ENCODE measurements around the gene RNF130.

RNF130 gene, protein sequence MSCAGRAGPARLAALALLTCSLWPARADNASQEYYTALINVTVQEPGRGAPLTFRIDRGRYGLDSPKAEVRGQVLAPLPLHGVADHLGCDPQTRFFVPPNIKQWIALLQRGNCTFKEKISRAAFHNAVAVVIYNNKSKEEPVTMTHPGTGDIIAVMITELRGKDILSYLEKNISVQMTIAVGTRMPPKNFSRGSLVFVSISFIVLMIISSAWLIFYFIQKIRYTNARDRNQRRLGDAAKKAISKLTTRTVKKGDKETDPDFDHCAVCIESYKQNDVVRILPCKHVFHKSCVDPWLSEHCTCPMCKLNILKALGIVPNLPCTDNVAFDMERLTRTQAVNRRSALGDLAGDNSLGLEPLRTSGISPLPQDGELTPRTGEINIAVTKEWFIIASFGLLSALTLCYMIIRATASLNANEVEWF

GRCh38 chr5:180071531-180072255 is at the start of gene RNF130:
TSS of gene RNF130 (minus strand) at chr5:180071759. CDS start at chr5:180071702, 57 bp downstream.
- TF ChIP-seq, protein P1, sequence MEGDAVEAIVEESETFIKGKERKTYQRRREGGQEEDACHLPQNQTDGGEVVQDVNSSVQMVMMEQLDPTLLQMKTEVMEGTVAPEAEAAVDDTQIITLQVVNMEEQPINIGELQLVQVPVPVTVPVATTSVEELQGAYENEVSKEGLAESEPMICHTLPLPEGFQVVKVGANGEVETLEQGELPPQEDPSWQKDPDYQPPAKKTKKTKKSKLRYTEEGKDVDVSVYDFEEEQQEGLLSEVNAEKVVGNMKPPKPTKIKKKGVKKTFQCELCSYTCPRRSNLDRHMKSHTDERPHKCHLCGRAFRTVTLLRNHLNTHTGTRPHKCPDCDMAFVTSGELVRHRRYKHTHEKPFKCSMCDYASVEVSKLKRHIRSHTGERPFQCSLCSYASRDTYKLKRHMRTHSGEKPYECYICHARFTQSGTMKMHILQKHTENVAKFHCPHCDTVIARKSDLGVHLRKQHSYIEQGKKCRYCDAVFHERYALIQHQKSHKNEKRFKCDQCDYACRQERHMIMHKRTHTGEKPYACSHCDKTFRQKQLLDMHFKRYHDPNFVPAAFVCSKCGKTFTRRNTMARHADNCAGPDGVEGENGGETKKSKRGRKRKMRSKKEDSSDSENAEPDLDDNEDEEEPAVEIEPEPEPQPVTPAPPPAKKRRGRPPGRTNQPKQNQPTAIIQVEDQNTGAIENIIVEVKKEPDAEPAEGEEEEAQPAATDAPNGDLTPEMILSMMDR (IDR thresholded peaks at IDR 0.05; ENCODE audit: extremely low read depth, missing control alignments), result no peak
- peak; percentile 85 for DNase-seq (ENCODE audit: low spot score)

DNA sequence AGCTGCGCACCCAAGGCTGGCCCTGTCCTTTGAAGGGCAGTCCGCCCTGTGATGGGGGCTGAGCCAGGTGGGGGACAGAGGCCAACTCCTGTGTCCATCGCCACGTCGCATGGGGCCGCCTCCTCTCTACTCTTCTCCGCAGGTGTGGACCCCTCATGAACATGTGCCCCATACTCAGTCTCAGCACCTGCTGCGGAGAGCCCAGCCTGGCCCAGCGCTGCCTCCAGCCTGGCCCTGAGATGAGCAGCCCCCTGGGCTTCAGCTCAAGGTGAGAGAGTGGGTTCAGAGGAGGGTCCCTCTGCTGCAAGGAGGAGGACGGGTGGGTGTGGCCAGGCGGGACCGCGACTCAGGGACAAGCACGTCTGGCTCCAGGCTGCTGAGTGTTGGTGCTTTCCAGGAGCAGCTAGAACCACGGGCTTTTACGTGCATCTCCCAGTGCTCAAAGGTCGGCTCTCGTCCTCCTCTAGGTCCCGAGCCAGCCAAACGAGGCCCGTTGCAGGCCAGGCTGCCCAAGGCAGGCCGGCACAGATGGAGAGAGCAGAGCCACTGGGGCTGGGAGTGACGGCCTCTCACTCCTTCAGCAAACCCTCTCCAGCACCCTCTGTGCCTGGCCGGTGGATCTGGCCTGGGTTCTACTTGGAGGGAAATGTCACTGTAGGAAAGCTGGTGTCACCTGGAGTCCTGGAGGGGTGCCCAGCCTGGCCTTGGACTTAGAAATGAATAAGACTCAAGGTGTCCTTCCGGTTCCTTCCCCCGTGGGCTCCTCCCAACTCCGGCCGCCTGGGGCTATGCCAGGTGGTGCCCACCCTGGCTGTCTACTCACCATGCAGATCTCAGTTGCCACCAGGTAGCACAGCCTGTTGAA is 48.9 kb upstream of the RNF130 start:
- TF ChIP-seq, protein P1 (IDR thresholded peaks at IDR 0.05; ENCODE audit: extremely low read depth, missing control alignments), result no peak
- peak; percentile 11 for DNase-seq (ENCODE audit: low spot score)

- peak; percentile 7 for DNase-seq (ENCODE audit: low spot score)
- TF ChIP-seq, protein P1 (IDR thresholded peaks at IDR 0.05; ENCODE audit: extremely low read depth, missing control alignments), result no peak
Measured at GRCh38 chr5:180119903-180120236, 48.3 kb upstream of the RNF130 start.

DNA sequence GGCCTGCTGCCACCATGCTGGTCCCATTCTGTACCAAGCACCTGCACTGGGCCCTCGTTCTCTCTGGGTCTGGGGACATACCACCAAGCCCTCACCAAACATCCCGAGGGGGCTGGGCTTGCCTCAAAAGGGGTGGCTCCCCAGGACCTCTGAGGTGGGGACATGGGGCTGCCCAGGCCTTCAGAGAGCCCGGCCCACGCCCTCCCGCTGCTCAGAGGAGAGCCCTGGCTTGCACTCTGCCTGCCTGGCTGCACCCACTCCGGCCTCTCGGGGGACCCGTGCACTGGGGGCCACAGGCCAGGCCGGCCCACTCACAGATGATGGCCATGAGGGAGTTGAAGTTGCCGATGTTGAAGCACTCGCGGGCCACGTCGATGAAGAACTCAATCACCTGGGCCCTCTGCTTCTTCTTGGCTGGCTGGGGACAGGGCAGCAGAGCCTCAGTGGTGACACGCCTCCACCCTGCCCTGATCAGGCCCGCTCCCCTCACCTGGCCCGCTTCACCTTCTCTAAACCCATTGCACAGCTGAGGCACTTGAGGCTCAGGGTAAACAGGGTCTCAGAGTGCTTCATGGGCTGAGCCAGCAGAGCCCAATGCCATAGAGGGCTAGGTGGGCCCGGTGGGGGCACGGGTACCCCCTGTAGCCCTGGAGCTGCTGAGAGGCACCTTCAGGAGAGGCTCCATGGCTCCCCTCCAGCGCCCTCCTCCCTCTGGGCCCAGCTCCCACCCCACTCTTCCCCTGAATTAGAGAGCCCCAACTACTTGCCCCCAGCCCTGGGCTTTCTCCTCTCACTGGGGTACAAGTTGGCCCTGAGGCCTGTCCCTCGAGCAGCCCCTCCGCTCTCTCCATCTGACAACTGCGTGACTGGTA is 47.7 kb upstream of the RNF130 start:
- TF ChIP-seq, protein P1 (IDR thresholded peaks at IDR 0.05; ENCODE audit: extremely low read depth, missing control alignments), result no peak
- peak; percentile 20 for DNase-seq (ENCODE audit: low spot score)

DNA sequence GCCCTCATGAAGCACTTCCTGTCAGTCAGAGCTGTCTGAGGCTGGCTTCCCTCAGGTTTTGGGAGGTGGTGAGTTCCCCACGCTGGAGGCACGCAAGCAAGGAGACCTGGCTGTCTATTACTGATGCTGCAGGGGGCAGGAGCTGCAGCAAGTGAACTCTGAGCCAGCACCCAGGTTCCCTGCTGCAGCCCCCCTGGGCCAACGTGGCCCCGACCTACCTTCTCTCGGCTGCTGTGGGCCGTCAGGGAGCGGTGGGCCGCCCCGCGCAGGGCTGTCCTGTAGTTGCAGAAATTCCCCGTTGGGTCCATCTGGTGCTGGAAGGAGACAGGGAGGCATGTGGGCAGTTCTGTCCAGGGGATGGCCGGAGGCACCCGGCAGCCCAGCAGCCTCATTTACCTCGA is 46.8 kb upstream of the RNF130 start:
- no peak for DNase-seq (ENCODE audit: low spot score)
- TF ChIP-seq, protein P1 (IDR thresholded peaks at IDR 0.05; ENCODE audit: extremely low read depth, missing control alignments), result no peak

DNA sequence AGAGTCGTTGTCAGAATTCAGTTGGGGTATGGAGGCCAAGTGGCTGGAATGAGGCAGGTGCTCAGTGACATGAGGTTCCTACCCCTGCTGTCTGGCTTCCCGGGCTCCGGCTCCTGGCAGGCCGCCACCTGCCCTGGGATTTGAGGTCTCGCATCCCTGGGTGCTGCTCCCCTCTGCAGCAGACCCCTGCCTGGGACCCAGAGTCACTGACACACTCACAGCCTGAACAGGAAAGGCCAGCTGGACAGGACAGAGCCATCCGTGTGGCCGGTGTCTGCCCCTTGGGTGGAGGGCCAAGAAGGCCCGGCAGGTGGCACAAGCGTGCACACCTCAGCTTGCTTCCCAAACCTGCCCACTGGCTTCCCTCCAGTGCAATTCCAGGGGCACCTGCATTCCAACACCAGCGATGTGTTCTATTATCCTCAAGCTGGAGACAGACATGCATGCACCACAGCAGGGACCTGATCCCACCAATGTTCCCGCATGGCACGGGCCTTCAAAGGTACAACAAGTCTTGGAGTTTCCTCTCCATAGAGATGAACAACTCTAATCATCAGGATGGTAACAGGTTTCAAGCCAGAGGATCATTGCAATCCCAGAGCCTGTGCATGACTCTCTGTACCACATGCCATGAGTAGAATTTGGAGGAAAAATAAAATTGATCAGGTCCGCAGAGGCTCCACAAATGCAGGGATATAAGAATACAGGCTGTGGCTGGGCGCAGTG is 45.6 kb upstream of the RNF130 start:
- TF ChIP-seq, protein P1 (IDR thresholded peaks at IDR 0.05; ENCODE audit: extremely low read depth, missing control alignments), result no peak
- DNase-seq (ENCODE audit: low spot score), result no peak

Measured in GM20000 (cell line).